Vagina (tissue), 2 donors: ENCODE results near the gene SHCBP1L.

Experiments used
- CTCF ChIP-seq, 3 experiments: fragments of 450-650 bp in 2 of 3; fragments of 200-600 bp in 1 of 3; sonication (generic) in 1 of 3; IDR thresholded peaks; one replicate each; pipeline ENCODE4 v1.5.1; 2017 to 2019; ENCODE audit warnings: antibody characterized with exemption in 3 of 3, mild to moderate bottlenecking in 2 of 3, moderate library complexity in 2 of 3
- POLR2AphosphoS5 ChIP-seq, 2 donors: sonication (generic); formaldehyde crosslinking; IDR thresholded peaks; one replicate each; pipeline ENCODE4 v1.9.0; 2017; ENCODE audit warnings: antibody characterized with exemption in 2 of 2, mild to moderate bottlenecking in 2 of 2, low read depth in 1 of 2; ENCODE audit not compliant: insufficient read depth in 1 of 2

GRCh38 chr1:182890927-182891610, 61.9 kb downstream of the SHCBP1L start:
- TF ChIP-seq CTCF (IDR thresholded peaks at IDR 0.05) (no peak), POLR2AphosphoS5 (IDR thresholded peaks at IDR 0.05; ENCODE audit: insufficient read depth in 1 of 2, low read depth in 1 of 2) (no peak)
